Mesodermal cell (in vitro differentiated cells): Measurements from ENCODE around the gene RCAN2.

ENCODE experiments used
- H3K27ac ChIP-seq: 2 replicates; pipeline ENCODE4 v1.7.0; 2013; ENCODE audit warnings: mild to moderate bottlenecking, low read depth, low read length, moderate library complexity; ENCODE audit not compliant: severe bottlenecking
- H3K36me3 ChIP-seq: 2 replicates; pipeline ENCODE4 v1.7.1; 2013; ENCODE audit warnings: mild to moderate bottlenecking, low read length, moderate library complexity; ENCODE audit not compliant: control insufficient read depth, insufficient read depth
- H3K4me1 ChIP-seq: one replicate; pipeline ENCODE4 v1.7.1; 2013; ENCODE audit warnings: mild to moderate bottlenecking, low read length; ENCODE audit not compliant: insufficient read depth, control insufficient read depth, poor library complexity, severe bottlenecking
- H3K4me3 ChIP-seq: 2 replicates; pipeline ENCODE4 v1.7.0; 2013; ENCODE audit warnings: low read length, control low read depth, mild to moderate bottlenecking; ENCODE audit not compliant: insufficient read depth, poor library complexity, severe bottlenecking; ENCODE audit errors: extremely low read depth
- H3K9me3 ChIP-seq: 2 replicates; pipeline ENCODE4 v1.7.1; 2013; ENCODE audit warnings: mild to moderate bottlenecking, low read length, moderate library complexity; ENCODE audit not compliant: control insufficient read depth
- WGBS, 2 experiments: methylation state at CpG; one replicate each; pipeline ENCODE4 v1.1.5; 2013; ENCODE audit warnings: missing lambda C conversion rate in 2 of 2; ENCODE audit not compliant: insufficient coverage in 2 of 2; 5-methylcytosine and 5-hydroxymethylcytosine counted together

RCAN2 gene

GRCh38 chr6:46329568-46329967, 161.7 kb downstream of the RCAN2 start:
- Histone ChIP-seq H3K36me3 (no peaks in the 10 kb centered on the region), H3K9me3 (no peaks in the 10 kb centered on the region), H3K27ac (no peak overlapping the region), H3K4me3 (no peak overlapping the region), H3K4me1 (peaks cover 7% of the 10 kb centered on the region)
- WGBS, 2 experiments = 36 to 40% methylated on average over 2 of the region's 2 CpGs

DNA sequence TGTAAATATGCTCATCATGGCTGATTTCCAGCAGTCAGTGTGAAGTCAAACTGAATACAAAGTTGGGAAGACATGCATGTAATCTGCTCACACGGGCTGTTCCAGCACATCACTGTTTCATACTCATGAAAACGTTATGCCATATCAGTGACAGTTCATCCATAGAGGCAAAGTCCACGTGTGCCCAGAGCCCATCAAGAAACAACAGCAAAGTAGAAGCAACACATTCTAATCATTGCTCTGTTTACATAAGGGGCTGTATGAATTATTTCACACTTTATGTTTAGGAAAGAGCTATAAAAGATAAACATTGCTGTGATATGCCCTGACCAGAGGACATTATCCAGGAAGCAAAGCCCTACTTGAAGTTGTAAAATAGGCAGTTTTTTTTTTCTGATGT, 163.5 kb downstream of the RCAN2 start:
- H3K36me3 ChIP-seq = no peaks in the 10 kb centered on the region
- no peak overlapping the region for H3K4me3 ChIP-seq
- WGBS, 2 experiments = 69 to 78% methylated on average over 2 to 3 of the region's 3 CpGs
- peaks cover 7% of the 10 kb centered on the region for H3K4me1 ChIP-seq
- H3K9me3 ChIP-seq = no peaks in the 10 kb centered on the region
- H3K27ac ChIP-seq = no peak overlapping the region

DNA sequence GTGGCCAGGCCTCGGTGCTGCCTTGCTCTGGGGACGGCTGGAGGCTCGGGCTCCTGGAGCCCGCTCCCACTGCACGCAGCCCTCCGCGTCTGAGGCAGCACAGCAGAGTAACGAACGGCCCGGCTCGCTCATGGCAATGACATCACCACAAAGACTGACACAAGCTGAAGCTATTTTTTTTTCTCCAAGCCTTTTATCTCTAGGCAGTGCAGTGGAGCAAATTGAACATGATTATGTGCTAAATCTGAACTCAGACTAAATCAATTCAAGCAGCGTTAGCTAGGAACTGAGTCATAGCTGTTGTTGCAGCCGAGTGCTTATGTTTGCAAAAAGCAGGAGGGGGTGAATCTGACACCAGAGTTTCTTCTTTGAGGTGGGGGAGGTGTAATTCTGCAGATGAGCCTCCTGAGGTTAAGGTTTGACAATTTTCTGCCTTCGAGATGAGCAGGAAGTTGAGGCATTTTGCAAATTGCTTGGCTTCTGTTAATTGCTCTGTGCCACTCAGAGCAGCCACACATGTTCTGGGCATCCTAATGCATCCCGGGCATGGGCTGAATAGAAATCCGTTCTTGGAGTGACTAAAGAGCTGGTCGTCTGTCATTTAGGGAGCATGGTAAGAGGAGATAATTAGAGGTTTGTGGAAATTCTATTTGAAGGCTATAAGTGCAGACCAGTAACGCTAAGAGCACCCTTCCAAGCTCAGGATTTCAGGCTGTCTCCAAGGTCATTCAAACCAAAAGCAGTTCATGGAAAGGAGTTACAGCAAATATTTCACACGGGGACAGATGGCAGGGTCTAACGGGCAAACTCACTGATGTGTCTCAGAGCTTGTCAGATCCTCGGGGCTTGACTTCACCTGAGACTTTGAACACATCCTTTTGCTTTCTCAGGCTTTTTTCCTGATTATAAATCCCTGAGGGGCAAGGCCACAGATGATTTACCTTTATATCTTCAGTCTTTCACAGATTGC, 165.4 kb downstream of the RCAN2 start:
- Histone ChIP-seq H3K36me3 (no peaks in the 10 kb centered on the region), H3K9me3 (no peaks in the 10 kb centered on the region), H3K4me1 (peaks cover 7% of the 10 kb centered on the region), H3K4me3 (no peak overlapping the region), H3K27ac (no peak overlapping the region)
- 35 to 38% methylated on average over 18 to 20 of the region's 21 CpGs for WGBS, 2 experiments

DNA sequence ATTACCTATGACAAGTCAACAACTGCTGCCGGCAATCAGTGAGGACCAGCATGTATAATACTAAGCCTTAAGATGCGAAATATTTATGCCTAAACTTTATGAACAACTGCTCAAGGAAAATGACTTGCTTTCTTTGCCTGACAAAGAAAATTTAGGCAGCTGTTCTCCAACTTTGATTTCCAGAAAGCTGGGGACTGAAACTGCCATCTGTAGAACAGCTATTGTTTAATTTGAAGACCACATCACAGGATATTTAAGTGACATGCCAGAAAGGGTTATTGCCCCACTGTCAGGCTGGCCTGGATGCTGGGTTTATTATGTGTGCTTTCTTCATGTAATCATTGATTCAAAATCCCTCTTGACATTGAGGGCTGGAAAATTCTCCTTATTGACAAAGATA, 166.5 kb downstream of the RCAN2 start:
- H3K4me1 ChIP-seq = peaks cover 7% of the 10 kb centered on the region
- no peaks in the 10 kb centered on the region for H3K9me3 ChIP-seq
- no peak overlapping the region for H3K4me3 ChIP-seq
- 87 to 100% methylated on average over 1 to 2 of the region's 2 CpGs for WGBS, 2 experiments
- no peak overlapping the region for H3K27ac ChIP-seq
- H3K36me3 ChIP-seq = no peaks in the 10 kb centered on the region

- peaks cover 7% of the 10 kb centered on the region for H3K4me1 ChIP-seq
- H3K9me3 ChIP-seq = no peaks in the 10 kb centered on the region
- no peak overlapping the region for H3K4me3 ChIP-seq
- no peaks in the 10 kb centered on the region for H3K36me3 ChIP-seq
- 83 to 94% methylated on average over 2 of the region's 3 CpGs for WGBS, 2 experiments
- H3K27ac ChIP-seq = no peak overlapping the region
Observed at GRCh38 chr6:46323966-46324622, 167.2 kb downstream of the RCAN2 start.

DNA sequence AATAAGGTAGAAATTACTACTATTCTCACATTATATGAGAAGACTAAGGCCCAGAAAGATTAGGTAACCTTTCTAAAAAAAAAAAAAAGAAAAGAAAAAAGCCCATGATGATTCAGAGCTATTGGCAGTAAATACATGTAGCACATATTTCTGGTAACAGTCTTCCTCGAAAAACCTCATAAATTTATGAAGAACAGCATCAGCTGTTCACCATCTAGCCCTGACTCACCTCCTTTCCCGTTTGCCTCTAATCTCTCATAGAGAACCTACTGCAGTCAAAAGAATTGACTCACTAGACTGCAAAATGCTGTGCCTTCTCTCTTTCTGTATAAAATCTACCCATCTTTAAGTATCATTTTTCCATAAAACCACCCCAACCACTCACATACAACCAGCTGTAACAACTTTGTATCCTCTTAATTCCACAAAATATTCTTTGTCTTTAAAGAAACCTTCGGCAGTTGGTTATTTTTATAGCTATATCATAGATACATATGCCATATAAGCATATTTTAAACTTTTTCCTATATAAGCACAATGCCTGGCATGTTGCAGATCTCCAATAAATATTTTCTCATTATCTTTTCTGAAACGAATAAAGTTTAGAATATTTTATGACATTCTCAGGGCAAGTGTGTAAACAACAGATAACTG, 167.8 kb downstream of the RCAN2 start:
- Histone ChIP-seq H3K4me3 (no peak overlapping the region), H3K36me3 (no peaks in the 10 kb centered on the region), H3K4me1 (peaks cover 7% of the 10 kb centered on the region), H3K27ac (no peak overlapping the region), H3K9me3 (no peaks in the 10 kb centered on the region)
- 83 to 85% methylated on average over 2 of the region's 4 CpGs for WGBS, 2 experiments

- no peaks in the 10 kb centered on the region for H3K36me3 ChIP-seq
- no peak overlapping the region for H3K4me3 ChIP-seq
- H3K9me3 ChIP-seq = no peaks in the 10 kb centered on the region
- no peak overlapping the region for H3K27ac ChIP-seq
- 80% methylated on average over 1 of the region's 2 CpGs; no CpG with 5 or more reads in 1 of the 2 experiments for WGBS, 2 experiments
- H3K4me1 ChIP-seq = peaks cover 5% of the 10 kb centered on the region
Observed at GRCh38 chr6:46320505-46320904, 170.7 kb downstream of the RCAN2 start.

DNA sequence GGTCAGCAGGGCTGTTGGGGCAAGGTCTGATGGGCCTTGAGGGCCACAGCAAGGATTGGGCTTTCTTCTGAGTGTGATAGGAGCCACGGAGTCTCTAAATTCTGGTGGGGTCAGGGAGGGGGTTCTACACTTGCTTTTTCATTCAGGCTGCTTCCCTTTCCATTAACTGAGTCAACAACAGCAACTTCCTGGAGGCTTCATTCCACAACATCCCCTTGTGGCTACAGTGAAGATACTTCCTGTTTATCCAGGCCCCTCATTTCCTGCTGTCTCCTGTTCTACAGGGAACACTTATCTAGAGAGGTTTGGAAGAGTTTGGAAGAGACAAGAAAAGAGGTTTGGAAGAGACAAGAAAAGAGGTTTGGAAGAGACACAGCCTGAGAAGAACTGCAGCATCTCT, 175.7 kb downstream of the RCAN2 start:
- H3K36me3 ChIP-seq = no peaks in the 10 kb centered on the region
- H3K27ac ChIP-seq = peak overlapping the region; percentile 30
- peaks cover 4% of the 10 kb centered on the region for H3K9me3 ChIP-seq
- H3K4me3 ChIP-seq = no peak overlapping the region
- H3K4me1 ChIP-seq = peaks cover 7% of the 10 kb centered on the region
- WGBS, 2 experiments = no CpG with 5 or more reads among the region's 1 CpG

DNA sequence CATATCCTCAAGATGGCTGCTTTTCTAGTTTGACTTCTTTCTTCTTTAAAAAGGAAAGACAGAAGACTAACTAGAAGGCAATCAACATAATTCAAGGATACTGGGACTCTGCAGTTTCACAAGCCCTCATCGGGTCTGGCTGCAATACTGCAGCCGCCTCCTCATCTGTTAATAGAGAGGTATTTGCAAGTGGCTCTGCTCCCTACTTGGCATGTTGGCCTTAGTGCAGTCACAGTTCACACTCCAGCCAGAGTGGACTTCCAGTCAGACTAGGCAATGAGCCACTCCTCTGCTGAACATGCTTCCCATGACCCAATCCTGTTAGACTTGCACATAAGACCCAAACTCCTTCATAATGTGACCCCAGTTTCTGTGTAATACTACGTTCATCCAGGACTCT, 178.6 kb downstream of the RCAN2 start:
- 96 to 100% methylated on average over 3 of the region's 3 CpGs for WGBS, 2 experiments
- no peaks in the 10 kb centered on the region for H3K36me3 ChIP-seq
- no peak overlapping the region for H3K4me3 ChIP-seq
- peaks cover 7% of the 10 kb centered on the region for H3K4me1 ChIP-seq
- H3K9me3 ChIP-seq = peaks cover 4% of the 10 kb centered on the region
- H3K27ac ChIP-seq = no peak overlapping the region

GRCh38 chr6:46310196-46310595, 181.1 kb downstream of the RCAN2 start:
- no CpG with 5 or more reads among the region's 1 CpG for WGBS, 2 experiments
- H3K4me1 ChIP-seq = no peaks in the 10 kb centered on the region
- H3K36me3 ChIP-seq = no peaks in the 10 kb centered on the region

More at GRCh38 chr6:46310196-46310595, 181.1 kb downstream of the RCAN2 start:
- Histone ChIP-seq H3K4me3 (no peak overlapping the region), H3K27ac (no peak overlapping the region), H3K9me3 (peaks cover 3% of the 10 kb centered on the region)
